Activated CD8-positive, alpha-beta memory T cell treated with anti-CD3 and anti-CD28 coated beads, Interleukin-2, amount 50 U/mL, for 4 hours (primary cell): ENCODE measurements around the gene MFSD12.

ENCODE experiments used
- DNase-seq: peaks from one replicate; pipeline ENCODE4 v3.0.0-alpha.2; 2020

MFSD12 gene

DNA sequence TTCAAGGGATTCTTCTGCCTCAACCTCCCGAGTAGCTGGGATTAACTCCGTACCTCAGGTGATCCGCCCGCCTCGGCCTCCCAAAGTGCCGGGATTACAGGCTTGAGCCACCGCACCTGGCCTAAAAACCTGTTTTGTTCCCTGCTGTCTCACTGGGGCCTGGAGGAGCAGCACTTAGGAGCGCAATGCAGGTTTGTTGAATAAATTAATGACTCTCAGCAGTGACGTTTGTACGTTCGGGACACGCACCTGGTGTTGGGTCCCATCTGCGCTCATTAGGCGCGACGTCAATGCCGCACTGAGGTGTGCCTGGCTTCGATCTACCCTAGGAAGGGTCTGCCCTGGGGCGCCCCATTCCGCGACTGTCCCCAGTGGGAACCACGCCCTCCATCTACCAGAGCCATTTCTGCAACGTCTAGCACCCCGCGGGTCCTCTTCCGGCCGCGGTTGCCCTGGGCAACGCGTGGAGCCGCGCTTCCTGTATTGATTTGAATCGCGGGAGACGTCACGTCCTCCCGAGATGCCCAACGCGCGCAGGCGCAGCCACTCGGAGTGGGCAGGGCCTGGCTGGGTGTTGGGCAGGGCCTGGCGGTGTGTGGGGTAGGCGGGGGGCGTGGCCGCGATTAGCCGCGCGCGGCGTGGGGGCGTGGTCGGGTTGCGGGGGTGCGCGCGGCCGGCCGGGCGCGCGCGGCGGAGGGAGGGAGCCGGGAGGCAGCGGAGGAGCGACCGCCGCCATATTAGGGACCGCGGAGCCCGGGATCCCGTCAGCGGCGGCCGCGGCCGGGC, 51.6 kb downstream of the MFSD12 start, which contains the start of gene FZR1:
FZR1 (plus strand) TSS at position 714 of the 786 bp plus-strand sequence. CDS start 16,679 bp downstream, outside the sequence.
- peak; percentile 99 for DNase-seq

- no peak for DNase-seq
Observed at GRCh38 chr19:3504735-3505134, 52.7 kb downstream of the MFSD12 start.

- no peak for DNase-seq
Observed at GRCh38 chr19:3503036-3503572, 54.3 kb downstream of the MFSD12 start.

DNA sequence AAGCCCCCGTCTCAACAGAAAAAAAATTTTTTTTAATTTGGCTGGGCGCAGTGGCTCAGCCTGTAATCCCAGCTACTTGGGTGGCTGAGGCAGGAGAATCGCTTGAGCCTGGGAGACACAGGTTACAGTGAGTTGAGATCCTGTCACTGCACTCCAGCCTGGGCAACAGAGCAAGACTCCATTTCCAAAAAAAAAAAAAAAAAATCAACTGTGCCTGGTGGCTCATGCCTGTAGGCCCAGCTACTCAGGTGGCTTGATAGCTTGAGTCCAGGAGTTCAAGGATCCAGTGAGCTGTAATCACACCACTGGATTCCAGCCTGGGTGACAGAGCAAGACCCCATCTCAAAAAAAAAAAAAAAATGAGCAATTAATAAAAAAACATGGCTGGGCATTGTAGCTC, 55.6 kb downstream of the MFSD12 start:
- DNase-seq, result no peak

- DNase-seq, result peak; percentile 93
Observed at GRCh38 chr19:3500429-3501101, 56.8 kb downstream of the MFSD12 start, which contains the start of gene DOHH. Gene DOHH, minus strand, starts transcription at chr19:3500674. Its CDS starts 3,860 bp downstream, at chr19:3496814.

DNA sequence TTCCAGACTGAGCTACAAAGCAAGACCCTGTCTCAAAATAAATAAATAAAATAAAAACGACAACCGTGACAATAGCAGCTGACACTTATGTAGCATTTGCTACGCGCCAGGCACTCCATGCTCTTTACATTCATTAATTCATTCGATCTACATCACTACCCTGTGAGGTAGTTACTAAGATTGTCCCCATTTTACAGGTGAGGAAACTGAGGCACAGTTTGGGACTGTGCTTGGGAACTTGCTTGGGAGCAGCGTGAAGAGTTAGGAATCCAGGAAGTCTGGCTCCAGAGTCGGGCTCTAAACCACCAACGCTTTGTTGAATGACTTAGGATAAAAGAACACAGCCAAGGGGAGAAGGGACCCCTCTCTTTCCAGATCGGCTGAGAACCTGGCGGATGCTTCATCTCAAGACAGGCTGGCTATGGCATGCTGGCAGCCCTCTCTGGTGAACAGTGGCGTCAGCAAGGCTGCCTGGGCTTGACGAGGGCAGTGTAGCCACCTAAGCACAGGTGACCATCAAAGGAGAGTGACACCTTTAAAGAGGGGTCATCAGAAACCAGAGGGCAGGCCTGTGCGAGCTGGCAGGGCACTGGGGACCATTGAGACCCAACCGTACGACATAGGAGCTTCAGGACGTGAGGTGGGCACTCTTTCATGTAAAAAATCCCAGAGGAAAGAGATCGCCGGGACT, 57.5 kb downstream of the MFSD12 start:
- DNase-seq, result no peak

DNA sequence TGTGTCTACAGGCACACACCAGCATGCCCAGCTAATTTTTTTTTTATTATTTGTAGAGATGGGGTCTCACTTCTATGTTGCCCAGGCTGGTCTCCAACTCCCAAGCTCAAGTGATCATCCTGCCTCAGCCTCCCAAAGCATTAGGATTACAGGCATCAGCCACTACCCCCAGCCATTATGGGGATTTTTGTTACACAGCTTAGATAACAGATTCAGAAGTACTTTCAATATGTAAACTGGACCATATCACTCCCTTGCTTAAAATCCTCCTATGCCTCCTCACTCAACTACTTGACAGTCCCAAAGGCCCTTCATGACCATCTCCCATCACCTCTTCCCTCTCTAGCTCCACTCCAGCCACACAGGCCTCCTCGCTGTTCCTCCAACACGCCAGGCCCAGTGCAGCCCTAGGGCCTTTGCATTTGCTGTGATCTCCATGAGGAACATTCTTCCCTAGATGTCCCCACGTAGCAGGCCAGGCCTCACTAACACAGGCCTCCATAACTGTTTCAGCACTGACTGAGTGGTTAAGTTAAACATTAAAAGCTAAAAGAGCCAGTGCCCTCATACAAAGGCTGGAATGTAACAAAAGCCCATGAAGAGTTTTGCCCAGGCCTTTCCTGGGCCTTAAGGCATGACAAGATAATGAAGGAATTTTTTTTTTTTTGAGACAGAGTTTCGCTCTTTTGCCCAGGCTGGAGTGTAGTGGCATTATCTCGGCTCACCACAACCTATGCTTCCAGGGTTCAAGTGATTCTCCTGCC, 59.4 kb downstream of the MFSD12 start:
- DNase-seq, result no peak

GRCh38 chr19:3496392-3497273, 60.8 kb downstream of the MFSD12 start:
- DNase-seq, result no peak

- DNase-seq, result peak; percentile 44
Observed at GRCh38 chr19:3494559-3494958, 62.8 kb downstream of the MFSD12 start.
